HepG2 (cell line): ENCODE results near the gene PSMC4. TPM values are rescaled to one million over a fixed set of nuclear protein-coding genes. Genes with fewer than 3 reads are reported as not detected.

Experiments used
- AHDC1 ChIP-seq: sonication (generic); formaldehyde crosslinking; IDR thresholded peaks from 2 replicates; pipeline ENCODE4 v1.5.1; 2020; ENCODE audit warnings: mild to moderate bottlenecking, missing genetic modification reagents, borderline replicate concordance
- ARID5B ChIP-seq: IDR thresholded peaks from 2 replicates; pipeline ENCODE4 v1.4.0; 2020; ENCODE audit warnings: mild to moderate bottlenecking, missing genetic modification reagents
- BCL6 ChIP-seq: IDR thresholded peaks from 2 replicates; pipeline ENCODE4 v1.6.1; 2016; ENCODE audit warnings: missing genetic modification reagents, missing compliant biosample characterization
- CSRNP2 ChIP-seq: sonication (generic); formaldehyde crosslinking; conservative IDR thresholded peaks from 2 replicates; pipeline ENCODE4 v1.8.0; 2022; ENCODE audit warnings: low read depth, missing genetic modification reagents
- HCFC1 ChIP-seq: fragments of 150-350 bp; IDR thresholded peaks from 2 replicates; pipeline ENCODE4 v1.6.1; 2014; ENCODE audit warnings: low read depth, low read length
- HES4 ChIP-seq: sonication (generic); formaldehyde crosslinking; IDR thresholded peaks from 2 replicates; pipeline ENCODE4 v1.9.0; 2021; ENCODE audit warnings: mild to moderate bottlenecking, missing genetic modification reagents, borderline replicate concordance
- PRDM10 ChIP-seq: sonication (generic); formaldehyde crosslinking; IDR thresholded peaks from 2 replicates; pipeline ENCODE4 v1.4.0; 2020; ENCODE audit warnings: low read depth, missing genetic modification reagents
- YEATS2 ChIP-seq: sonication (generic); formaldehyde crosslinking; IDR thresholded peaks from 2 replicates; pipeline ENCODE4 v1.4.0; 2020; ENCODE audit warnings: missing genetic modification reagents, borderline replicate concordance
- ZFP1 ChIP-seq: IDR thresholded peaks from 2 replicates; pipeline ENCODE4 v1.6.1; 2016
- polyA plus RNA-seq, 8 experiments: library from polyadenylated mRNA; depleted of rRNA in 3 of 8; stranded (reverse) in 7 of 8; unstranded in 1 of 8; fragments of >200 nt; fragmentation: Illumina TruSeq in 4 of 8; extraction: Trizol in 4 of 8; gene quantifications; 2 replicates each; pipeline versions ENCODE4 v1.2.1 to v1.2.3, GENCODE V29; 2011 to 2016; ENCODE audit warnings: low read depth in 4 of 8, missing spikeins in 1 of 8, mixed read lengths in 1 of 8; ENCODE audit not compliant: insufficient read depth in 1 of 8
- total RNA-seq, 5 experiments: library from RNA; depleted of rRNA; stranded (reverse); fragments of >200 nt; fragmentation: Illumina TruSeq; extraction: Trizol; gene quantifications; 2 replicates each; pipeline ENCODE4 v1.2.3, GENCODE V29; 2016; ENCODE audit warnings: low read depth in 1 of 5
- TF ChIP-seq, protein P1 (sequence below): sonication (generic); formaldehyde crosslinking; IDR thresholded peaks from 2 replicates; pipeline ENCODE4 v1.8.0; 2022; ENCODE audit warnings: missing genetic modification reagents, mild to moderate bottlenecking, inconsistent platforms, borderline replicate concordance

Gene PSMC4
- total and polyA plus RNA-seq, 2 of the 13 experiments (the other 11 are each of a cell fraction or from before 2014, with no cell fraction given), result 49.9 to 160 TPM

DNA sequence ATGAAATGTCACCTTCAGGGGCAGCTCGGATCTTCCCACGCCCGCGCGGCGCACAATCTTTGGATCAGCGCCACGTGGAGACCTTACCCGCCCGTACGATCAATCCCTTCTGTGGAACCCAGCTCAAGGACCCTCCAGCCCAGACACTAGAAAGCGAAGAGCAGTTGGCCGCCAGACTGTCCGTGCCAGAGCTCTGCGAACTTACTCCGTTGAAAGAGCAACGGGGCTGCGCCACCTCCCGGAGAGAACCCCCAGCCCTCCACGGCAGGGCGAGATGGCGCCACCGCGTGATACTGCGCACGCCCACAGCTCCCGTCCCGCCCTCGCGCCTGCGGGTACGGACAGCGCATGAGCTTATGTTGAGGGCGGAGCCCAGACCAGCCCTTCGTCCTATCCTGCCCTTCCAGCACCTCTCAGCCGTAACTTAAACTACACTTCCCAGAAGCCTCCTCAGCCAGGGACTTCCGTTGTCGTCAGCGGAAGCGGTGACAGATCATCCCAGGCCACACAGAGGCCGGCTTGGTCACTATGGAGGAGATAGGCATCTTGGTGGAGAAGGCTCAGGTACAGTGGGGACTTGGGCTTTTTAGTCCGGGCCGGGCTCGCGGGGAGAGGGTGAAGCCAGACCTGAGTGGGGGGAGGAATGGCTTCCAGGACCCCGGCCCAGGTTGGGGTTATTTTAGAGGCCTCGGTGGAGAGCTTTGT is at the start of gene PSMC4 (continued):
- TF ChIP-seq ARID5B (CRISPR knock-in tag), result peak; percentile 62
- peak; percentile 42; the same call in 1 of the 2 replicates for TF ChIP-seq PRDM10
- peak; percentile 96 for TF ChIP-seq HCFC1
- TF ChIP-seq, protein P1, sequence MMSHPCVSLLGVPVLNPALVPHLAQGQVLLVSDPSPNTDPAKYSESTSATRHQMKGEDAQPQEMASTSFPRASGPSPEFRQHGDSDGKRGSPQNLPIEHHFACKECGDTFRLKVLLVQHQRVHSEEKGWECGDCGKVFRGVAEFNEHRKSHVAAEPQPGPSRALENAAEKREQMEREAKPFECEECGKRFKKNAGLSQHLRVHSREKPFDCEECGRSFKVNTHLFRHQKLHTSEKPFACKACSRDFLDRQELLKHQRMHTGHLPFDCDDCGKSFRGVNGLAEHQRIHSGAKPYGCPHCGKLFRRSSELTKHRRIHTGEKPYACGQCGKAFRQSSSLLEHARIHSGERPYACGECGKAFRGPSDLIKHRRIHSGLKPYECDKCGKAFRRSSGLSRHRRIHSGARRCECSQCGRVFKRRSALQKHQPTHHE (CRISPR knock-in tag), result peak; percentile 93
- peak; percentile 91 for TF ChIP-seq BCL6 (CRISPR knock-in tag)
- TF ChIP-seq AHDC1, result peak; percentile 74
- TF ChIP-seq HES4 (CRISPR knock-in tag), result 0 out of 2 replicates have a peak, but pooled peaks have one; percentile 46
- 0 out of 2 replicates have a peak, but pooled peaks have one; percentile 77 for TF ChIP-seq ZFP1 (CRISPR knock-in tag)
- no peak for TF ChIP-seq CSRNP2
- peak; percentile 95 for TF ChIP-seq YEATS2 (CRISPR knock-in tag)
